ENCODE measurements around the gene UQCRH.

The UQCRH gene

DNA sequence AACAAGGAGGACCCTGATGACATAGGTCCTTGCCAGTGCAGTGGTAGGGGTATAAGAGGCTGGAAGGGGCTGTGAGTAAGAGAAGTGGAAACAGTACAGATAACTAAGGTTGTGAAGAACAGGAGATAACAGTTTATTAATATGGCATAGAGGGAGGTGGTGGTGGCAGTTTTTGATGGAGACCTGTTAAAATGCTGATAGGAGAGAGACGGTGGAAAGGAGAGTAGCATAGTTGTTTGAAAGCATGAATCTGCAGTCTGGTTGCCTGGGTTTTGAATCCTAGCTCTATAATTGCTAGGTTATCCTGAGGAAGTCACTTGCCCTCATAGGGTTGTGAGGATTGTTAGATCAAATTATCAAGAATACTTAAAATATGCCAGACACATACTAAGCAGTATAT, 19.4 kb upstream of the UQCRH start:
- DNase-seq (ENCODE audit: low spot score) = no peak
- H3K79me1 ChIP-seq (ENCODE audit: low read depth, low read length) = peaks cover 6% of the 10 kb centered on the region
- H4K91ac ChIP-seq (ENCODE audit: low read depth, low read length, poor library complexity) = no peak overlapping the region
- no peak overlapping the region for H2AFZ ChIP-seq (ENCODE audit: low read length)
- H3K4me1 ChIP-seq (ENCODE audit: control insufficient read depth in 2 of 2, insufficient read depth in 1 of 2, low read depth in 1 of 2, low read length in 2 of 2) = peaks cover 0 to 3% of the 10 kb centered on the region in 2 donors
- no peak overlapping the region for H3K27ac ChIP-seq (replicated peaks; ENCODE audit: low read length)
- H3K4me3 ChIP-seq (ENCODE audit: low read length in 2 of 2) = no peak overlapping the region
- no peak overlapping the region for H2AK5ac ChIP-seq (ENCODE audit: low read depth, low read length)
- peaks cover 36 to 96% of the 10 kb centered on the region in 2 donors for H3K36me3 ChIP-seq (replicated peaks in 1 of 2; ENCODE audit: control insufficient read depth in 2 of 2, insufficient read depth in 2 of 2, low read length in 2 of 2)
- no CpG with 5 or more reads among the region's 1 CpG for WGBS, 2 donors (ENCODE audit: extremely low coverage in 2 of 2, insufficient read length in 2 of 2, insufficient replicate concordance in 1 of 2)
- no peak overlapping the region for H3K18ac ChIP-seq (ENCODE audit: low read length)
- H3K9me3 ChIP-seq (replicated peaks in 1 of 2; ENCODE audit: control insufficient read depth in 2 of 2, insufficient read depth in 1 of 2, low read depth in 1 of 2, low read length in 2 of 2) = no peaks in the 10 kb centered on the region
- no peak overlapping the region for H2BK120ac ChIP-seq (ENCODE audit: low read depth, low read length)
- no peak overlapping the region for H4K8ac ChIP-seq (ENCODE audit: low read depth, low read length)
- H3K27me3 ChIP-seq (ENCODE audit: control insufficient read depth in 3 of 3, insufficient read depth in 3 of 3, low read depth in 1 of 3, low read length in 3 of 3) = no peaks in the 10 kb centered on the region
- H2BK5ac ChIP-seq (ENCODE audit: low read length) = no peak overlapping the region
- no peak overlapping the region for H3K4ac ChIP-seq (ENCODE audit: low read length)
- no peak overlapping the region for H2BK12ac ChIP-seq (ENCODE audit: low read length)
- no peak overlapping the region for H3K9ac ChIP-seq (ENCODE audit: low read depth, low read length, poor library complexity)
- no peak overlapping the region for H3K14ac ChIP-seq (ENCODE audit: low read length)
- H3K23ac ChIP-seq (ENCODE audit: low read depth, low read length, poor library complexity) = no peak overlapping the region
- H2BK15ac ChIP-seq (ENCODE audit: low read length) = no peak overlapping the region
- no peak overlapping the region for H3K4me2 ChIP-seq (ENCODE audit: insufficient read depth, low read length, poor library complexity, severe bottlenecking)

DNA sequence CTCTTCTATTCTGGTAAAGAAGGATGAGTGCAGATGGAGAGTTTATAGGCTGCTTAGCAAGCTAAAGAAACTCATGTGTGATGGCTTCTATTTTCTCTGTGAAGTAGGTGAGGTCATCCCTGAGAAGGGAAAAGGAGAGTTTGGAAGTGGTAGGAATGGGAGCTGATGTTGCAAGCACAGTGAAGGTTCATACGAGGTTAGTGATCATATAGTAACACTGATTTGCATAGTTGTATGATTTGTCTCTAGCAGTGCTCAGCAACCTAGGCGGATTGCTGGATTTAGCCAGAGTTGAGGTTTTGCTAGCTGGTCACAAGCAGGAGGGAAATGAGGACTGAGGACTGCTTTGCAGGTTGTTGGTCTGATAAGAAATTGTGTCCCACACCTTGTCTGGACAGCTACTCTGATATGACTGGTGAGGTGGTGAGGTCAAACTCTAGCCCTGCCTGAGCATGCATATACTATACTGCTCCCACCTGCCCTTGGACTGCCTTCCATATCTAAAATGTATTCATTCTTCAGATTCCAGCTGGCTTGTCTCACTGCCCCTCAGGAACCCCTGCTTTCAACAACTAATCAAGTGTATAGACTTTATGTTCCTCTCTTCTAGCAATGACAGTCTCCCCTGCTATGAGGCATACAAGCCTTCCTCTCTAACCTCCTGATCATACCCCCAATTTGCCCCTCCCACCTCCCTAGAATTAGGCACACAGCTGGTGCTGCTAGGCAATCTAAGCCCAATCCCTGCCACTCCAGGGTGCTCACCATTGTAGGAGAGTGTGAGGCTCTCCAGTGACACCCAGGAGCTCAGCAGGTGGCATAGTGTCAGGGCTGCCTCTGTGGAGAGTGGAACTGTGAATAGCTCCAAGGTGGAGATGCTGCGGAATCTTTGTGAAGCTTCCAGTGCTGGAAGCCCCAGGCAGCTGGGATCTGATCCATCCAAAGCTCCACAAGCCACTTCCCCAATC, 18.6 kb upstream of the UQCRH start:
- Histone ChIP-seq H3K14ac (ENCODE audit: low read length) (no peak overlapping the region), H3K9me3 (replicated peaks in 1 of 2; ENCODE audit: control insufficient read depth in 2 of 2, insufficient read depth in 1 of 2, low read depth in 1 of 2, low read length in 2 of 2) (no peaks in the 10 kb centered on the region), H4K8ac (ENCODE audit: low read depth, low read length) (no peak overlapping the region), H3K23ac (ENCODE audit: low read depth, low read length, poor library complexity) (no peak overlapping the region), H2BK120ac (ENCODE audit: low read depth, low read length) (no peak overlapping the region), H2BK5ac (ENCODE audit: low read length) (no peak overlapping the region), H2BK15ac (ENCODE audit: low read length) (no peak overlapping the region), H2AFZ (ENCODE audit: low read length) (no peak overlapping the region), H3K27ac (replicated peaks; ENCODE audit: low read length) (no peak overlapping the region), H2BK12ac (ENCODE audit: low read length) (no peak overlapping the region), H2AK5ac (ENCODE audit: low read depth, low read length) (no peak overlapping the region), H4K91ac (ENCODE audit: low read depth, low read length, poor library complexity) (no peak overlapping the region), H3K4me3 (ENCODE audit: low read length in 2 of 2) (no peak overlapping the region), H3K9ac (ENCODE audit: low read depth, low read length, poor library complexity) (no peak overlapping the region), H3K4me1 (ENCODE audit: control insufficient read depth in 2 of 2, insufficient read depth in 1 of 2, low read depth in 1 of 2, low read length in 2 of 2) (peaks cover 0 to 3% of the 10 kb centered on the region in 2 donors), H3K4me2 (ENCODE audit: insufficient read depth, low read length, poor library complexity, severe bottlenecking) (no peak overlapping the region), H3K27me3 (ENCODE audit: control insufficient read depth in 3 of 3, insufficient read depth in 3 of 3, low read depth in 1 of 3, low read length in 3 of 3) (no peaks in the 10 kb centered on the region), H3K4ac (ENCODE audit: low read length) (no peak overlapping the region), H3K36me3 (replicated peaks in 1 of 2; ENCODE audit: control insufficient read depth in 2 of 2, insufficient read depth in 2 of 2, low read length in 2 of 2) (peaks cover 34 to 93% of the 10 kb centered on the region in 2 donors), H3K18ac (ENCODE audit: low read length) (no peak overlapping the region), H3K79me1 (ENCODE audit: low read depth, low read length) (peaks cover 6% of the 10 kb centered on the region)
- no CpG with 5 or more reads among the region's 3 CpGs for WGBS, 2 donors (ENCODE audit: extremely low coverage in 2 of 2, insufficient read length in 2 of 2, insufficient replicate concordance in 1 of 2)
- DNase-seq (ENCODE audit: low spot score) = no peak

DNA sequence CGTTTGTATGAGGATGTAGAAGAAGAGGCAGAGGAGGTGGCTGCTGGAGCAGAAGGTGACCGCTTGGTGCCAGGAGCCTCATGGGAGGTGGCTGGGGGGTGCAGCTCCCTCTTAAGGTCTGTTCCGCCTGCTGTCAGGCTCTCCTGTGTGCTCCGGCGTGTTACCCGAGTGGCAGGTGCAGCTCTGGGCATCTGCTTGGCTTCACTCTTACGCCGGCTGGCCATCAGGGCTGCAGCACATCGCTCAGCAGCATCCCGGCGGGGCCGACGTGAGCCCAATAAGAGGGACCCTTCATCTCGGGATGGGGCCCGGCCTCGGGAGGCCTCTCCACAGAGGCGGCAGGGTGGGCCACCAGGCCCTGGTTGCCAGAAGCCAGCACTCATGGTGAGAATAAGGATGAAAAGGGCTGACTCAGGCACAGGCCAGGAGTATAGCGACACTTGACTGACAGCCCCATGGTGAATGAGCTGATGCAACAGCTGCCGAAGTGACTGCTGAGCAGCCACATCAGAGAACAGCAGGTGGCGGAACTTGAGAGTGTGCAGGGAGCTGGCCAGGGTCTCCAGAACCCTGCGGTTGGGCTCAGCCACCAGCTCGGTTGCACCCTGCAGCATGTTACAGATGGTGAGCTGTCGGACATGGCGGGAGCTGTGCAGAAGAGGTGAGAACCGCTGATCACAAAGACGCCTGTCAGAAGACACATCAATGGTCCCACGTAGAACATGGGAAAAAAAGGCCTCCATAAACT, 17.6 kb upstream of the UQCRH start:
- no peak overlapping the region for H3K9ac ChIP-seq (ENCODE audit: low read depth, low read length, poor library complexity)
- H2BK120ac ChIP-seq (ENCODE audit: low read depth, low read length) = no peak overlapping the region
- H4K91ac ChIP-seq (ENCODE audit: low read depth, low read length, poor library complexity) = peak overlapping the region; percentile 13
- H3K18ac ChIP-seq (ENCODE audit: low read length) = no peak overlapping the region
- WGBS, 2 donors (ENCODE audit: extremely low coverage in 2 of 2, insufficient read length in 2 of 2, insufficient replicate concordance in 1 of 2) = no CpG with 5 or more reads among the region's 27 CpGs
- peak overlapping the region; percentile 87 for H3K23ac ChIP-seq (ENCODE audit: low read depth, low read length, poor library complexity)
- H3K27me3 ChIP-seq (ENCODE audit: control insufficient read depth in 3 of 3, insufficient read depth in 3 of 3, low read depth in 1 of 3, low read length in 3 of 3) = no peaks in the 10 kb centered on the region
- peaks cover 0 to 3% of the 10 kb centered on the region in 2 donors for H3K4me1 ChIP-seq (ENCODE audit: control insufficient read depth in 2 of 2, insufficient read depth in 1 of 2, low read depth in 1 of 2, low read length in 2 of 2)
- H3K79me1 ChIP-seq (ENCODE audit: low read depth, low read length) = peaks cover 6% of the 10 kb centered on the region
- no peak overlapping the region for H3K4me2 ChIP-seq (ENCODE audit: insufficient read depth, low read length, poor library complexity, severe bottlenecking)
- DNase-seq (ENCODE audit: low spot score) = no peak
- no peak overlapping the region for H2BK15ac ChIP-seq (ENCODE audit: low read length)
- no peak overlapping the region for H3K27ac ChIP-seq (replicated peaks; ENCODE audit: low read length)
- peak overlapping the region; percentile 45 for H2BK5ac ChIP-seq (ENCODE audit: low read length)
- no peak overlapping the region for H2AFZ ChIP-seq (ENCODE audit: low read length)
- H3K36me3 ChIP-seq (replicated peaks in 1 of 2; ENCODE audit: control insufficient read depth in 2 of 2, insufficient read depth in 2 of 2, low read length in 2 of 2) = peaks cover 28 to 91% of the 10 kb centered on the region in 2 donors
- no peak overlapping the region for H4K8ac ChIP-seq (ENCODE audit: low read depth, low read length)
- H2BK12ac ChIP-seq (ENCODE audit: low read length) = no peak overlapping the region
- peak overlapping the region; percentile 12 for H3K14ac ChIP-seq (ENCODE audit: low read length)
- no peak overlapping the region for H3K4me3 ChIP-seq (ENCODE audit: low read length in 2 of 2)
- H3K4ac ChIP-seq (ENCODE audit: low read length) = no peak overlapping the region
- no peak overlapping the region for H2AK5ac ChIP-seq (ENCODE audit: low read depth, low read length)
- H3K9me3 ChIP-seq (replicated peaks in 1 of 2; ENCODE audit: control insufficient read depth in 2 of 2, insufficient read depth in 1 of 2, low read depth in 1 of 2, low read length in 2 of 2) = no peaks in the 10 kb centered on the region
